Subcutaneous adipose tissue (tissue), 4 donors: Measurements from ENCODE around the gene PKP4. TPM values are rescaled to one million over a fixed set of nuclear protein-coding genes. Genes with fewer than 3 reads are reported as not detected.

ENCODE experiments used
- total RNA-seq, 4 donors: library from RNA; depleted of rRNA; stranded (reverse); fragments of >200 nt; gene quantifications; one replicate each; pipeline ENCODE4 v1.1.0, GENCODE V29; 2016
- TF ChIP-seq, protein P1 (sequence below): fragments of 450-650 bp; IDR thresholded peaks from one replicate; pipeline ENCODE4 v1.5.1; 2016; ENCODE audit warnings: low read depth, mild to moderate bottlenecking, control low read depth, antibody characterized with exemption, moderate library complexity

The PKP4 gene
- total RNA-seq, 4 donors from 2014 or later, result 29.6 to 90.6 (median 68.0) TPM

DNA sequence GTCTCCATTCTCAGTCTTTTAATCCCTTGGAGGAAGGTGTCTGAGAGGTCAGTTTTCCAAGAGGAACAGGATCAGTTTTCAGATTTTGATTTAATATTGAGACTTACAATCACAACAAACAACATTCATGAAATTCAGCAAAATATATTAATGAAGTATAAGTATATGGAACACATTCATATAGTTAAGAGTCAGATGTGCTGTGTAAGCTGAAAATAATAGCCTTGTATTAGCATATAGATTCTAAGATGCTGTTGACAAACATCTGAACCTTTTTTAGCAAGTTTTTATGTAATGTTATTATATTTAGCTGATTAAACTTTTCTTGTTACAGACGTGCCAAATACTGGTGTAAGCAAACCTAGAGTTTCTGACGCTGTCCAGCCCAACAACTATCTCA lies 163.9 kb downstream of the PKP4 start:
- TF ChIP-seq, protein P1, sequence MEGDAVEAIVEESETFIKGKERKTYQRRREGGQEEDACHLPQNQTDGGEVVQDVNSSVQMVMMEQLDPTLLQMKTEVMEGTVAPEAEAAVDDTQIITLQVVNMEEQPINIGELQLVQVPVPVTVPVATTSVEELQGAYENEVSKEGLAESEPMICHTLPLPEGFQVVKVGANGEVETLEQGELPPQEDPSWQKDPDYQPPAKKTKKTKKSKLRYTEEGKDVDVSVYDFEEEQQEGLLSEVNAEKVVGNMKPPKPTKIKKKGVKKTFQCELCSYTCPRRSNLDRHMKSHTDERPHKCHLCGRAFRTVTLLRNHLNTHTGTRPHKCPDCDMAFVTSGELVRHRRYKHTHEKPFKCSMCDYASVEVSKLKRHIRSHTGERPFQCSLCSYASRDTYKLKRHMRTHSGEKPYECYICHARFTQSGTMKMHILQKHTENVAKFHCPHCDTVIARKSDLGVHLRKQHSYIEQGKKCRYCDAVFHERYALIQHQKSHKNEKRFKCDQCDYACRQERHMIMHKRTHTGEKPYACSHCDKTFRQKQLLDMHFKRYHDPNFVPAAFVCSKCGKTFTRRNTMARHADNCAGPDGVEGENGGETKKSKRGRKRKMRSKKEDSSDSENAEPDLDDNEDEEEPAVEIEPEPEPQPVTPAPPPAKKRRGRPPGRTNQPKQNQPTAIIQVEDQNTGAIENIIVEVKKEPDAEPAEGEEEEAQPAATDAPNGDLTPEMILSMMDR, result no peak

DNA sequence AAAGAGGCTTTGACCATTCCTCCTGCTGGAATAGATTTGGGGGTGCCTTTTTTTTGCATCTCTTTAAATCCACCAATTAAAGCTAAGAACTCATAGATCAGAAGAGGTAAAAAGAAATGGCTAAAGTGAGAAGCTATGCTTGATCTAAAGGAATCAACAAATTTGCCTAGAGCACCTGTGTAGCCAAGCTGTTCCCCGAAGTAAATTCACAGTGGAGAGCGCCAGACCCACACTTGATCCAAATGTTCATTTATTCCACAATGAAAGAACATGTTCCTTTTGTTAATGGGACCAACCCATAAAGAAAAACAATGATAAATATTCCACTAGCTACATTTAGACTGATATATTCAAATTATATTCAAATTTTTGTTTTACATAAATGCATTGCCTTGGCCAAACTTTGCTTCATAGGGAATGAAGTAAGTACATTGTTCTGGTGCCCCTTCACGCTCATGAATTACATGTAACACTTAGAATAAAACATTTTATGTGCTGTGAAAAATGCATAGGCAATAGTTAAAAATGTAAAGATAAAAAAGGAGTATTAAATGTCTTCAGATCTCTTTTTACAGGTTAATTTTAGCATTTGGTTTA lies 167.4 kb downstream of the PKP4 start:
- TF ChIP-seq, protein P1, result no peak

DNA sequence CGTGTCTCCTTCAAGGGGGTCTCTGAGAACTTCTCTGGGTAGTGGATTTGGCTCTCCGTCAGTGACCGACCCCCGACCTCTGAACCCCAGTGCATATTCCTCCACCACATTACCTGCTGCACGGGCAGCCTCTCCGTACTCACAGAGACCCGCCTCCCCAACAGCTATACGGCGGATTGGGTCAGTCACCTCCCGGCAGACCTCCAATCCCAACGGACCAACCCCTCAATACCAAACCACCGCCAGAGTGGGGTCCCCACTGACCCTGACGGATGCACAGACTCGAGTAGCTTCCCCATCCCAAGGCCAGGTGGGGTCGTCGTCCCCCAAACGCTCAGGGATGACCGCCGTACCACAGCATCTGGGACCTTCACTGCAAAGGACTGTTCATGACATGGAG lies 168.2 kb downstream of the PKP4 start:
- TF ChIP-seq, protein P1, result no peak

DNA sequence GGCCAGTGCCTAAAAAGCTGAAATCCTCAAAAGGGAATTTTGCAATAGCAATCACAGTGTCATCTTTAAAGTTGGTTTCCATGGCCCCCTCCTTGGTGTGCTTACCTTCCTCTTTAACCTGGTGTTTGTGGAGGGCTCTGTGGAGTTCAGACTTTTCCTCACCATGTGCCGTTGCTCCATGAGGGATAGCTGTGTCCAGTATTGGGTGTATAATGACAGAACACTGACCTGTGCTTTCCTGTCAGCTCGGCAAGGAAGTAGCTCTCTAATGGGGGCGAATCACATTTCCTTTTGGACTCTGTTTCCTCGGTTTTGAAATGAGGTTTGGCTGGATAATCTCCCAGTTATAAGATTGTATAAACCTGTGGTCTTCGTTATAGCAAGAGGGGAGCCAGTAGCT lies 172.4 kb downstream of the PKP4 start:
- TF ChIP-seq, protein P1, result no peak

DNA sequence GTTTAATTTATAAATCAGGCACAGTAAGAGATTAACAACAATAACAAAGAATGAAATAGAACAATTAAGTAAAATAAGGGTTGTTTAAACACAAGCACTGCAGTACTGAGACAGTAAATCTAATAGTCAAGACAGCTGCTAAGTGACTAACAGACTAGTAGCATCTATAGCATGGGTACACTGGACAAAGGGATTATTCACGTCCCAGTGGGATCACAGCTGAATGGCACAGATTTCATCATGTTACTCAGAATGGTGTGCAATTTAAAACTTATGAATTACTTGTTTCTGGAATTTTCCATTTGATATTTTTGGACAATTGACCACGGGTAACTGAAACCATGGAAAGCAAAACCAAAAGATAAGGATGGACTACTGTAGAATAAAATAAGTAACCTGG lies 176.5 kb downstream of the PKP4 start:
- TF ChIP-seq, protein P1, result no peak

DNA sequence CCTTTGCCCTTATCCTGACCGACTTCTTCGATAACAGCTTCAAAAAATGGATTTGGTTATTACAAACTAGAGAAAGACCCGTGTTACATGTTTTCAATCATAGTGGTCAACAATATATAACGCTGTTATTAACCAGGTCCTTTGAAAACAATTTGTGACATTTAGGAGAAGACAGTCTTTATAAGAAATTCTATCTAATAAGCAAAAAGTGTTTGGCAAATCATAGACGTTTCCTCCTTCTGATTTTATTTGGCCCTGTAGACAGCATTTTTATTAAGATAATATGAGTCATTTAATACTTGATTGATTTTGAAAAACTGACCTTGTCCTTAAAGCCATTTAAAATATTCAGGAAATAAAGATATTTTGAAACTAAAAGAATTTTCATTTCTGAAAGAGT lies 177.9 kb downstream of the PKP4 start:
- TF ChIP-seq, protein P1, result no peak

DNA sequence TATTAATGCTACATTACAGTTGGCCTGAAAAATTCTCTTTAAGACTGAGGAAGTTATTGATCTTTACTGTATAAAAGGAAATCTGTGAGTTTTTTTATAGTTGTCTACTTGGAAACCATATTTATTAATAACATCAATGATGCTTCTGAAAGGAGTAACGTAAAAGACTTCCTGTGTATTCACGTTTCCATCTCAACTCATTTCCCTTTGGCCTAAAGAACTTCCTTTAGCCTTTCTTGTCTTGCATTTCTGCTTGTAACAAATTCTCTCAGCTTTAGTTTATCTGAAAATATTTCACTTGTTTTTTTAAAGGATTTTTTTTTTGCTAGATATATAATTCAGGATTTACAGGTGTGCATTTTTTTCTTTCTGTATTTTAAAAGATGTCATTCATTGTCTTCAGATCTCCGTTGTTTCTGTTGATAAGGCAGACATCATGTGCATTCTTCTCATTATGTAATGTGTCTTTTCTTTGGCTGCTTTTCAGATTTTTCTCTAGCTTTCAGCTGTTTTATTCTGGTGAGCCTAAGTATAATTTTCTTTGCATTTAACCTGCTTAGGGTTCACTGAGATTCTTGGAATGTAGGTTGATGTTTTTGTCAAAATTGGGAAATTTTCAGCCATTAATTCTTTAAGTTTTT lies 179.3 kb downstream of the PKP4 start:
- TF ChIP-seq, protein P1, result no peak
